UCSD-AML1 (cell line): ENCODE data around the gene WNT8B.
A peak's percentile ranks its signal among the peaks of the same experiment; 100 is the strongest.

Experiments
- DNase-seq: peaks from one replicate; lab custom pipeline; 2025; ENCODE audit not compliant: unreplicated experiment; lab: John Stamatoyannopoulos, UW

The WNT8B gene

GRCh38 chr10:100483876-100484666, 21.3 kb downstream of the WNT8B start:
- no peak for DNase-seq

- no peak for DNase-seq
These were observed 22.6 kb downstream of the WNT8B start for GRCh38 chr10:100485366-100485765.

GRCh38 chr10:100485801-100486495, 23.1 kb downstream of the WNT8B start:
- no peak for DNase-seq

GRCh38 chr10:100487529-100487928, 24.7 kb downstream of the WNT8B start:
- DNase-seq, result no peak

GRCh38 chr10:100489396-100489795, 26.6 kb downstream of the WNT8B start:
- DNase-seq, result no peak

- DNase-seq, result no peak
These were observed 27.7 kb downstream of the WNT8B start for GRCh38 chr10:100490531-100490930.

- DNase-seq, result no peak
These were observed 33.8 kb downstream of the WNT8B start for GRCh38 chr10:100496567-100496966.

- no peak for DNase-seq
These were observed 35.2 kb downstream of the WNT8B start for GRCh38 chr10:100498059-100498458.

- no peak for DNase-seq
These were observed 38.6 kb downstream of the WNT8B start for GRCh38 chr10:100501423-100501822.

GRCh38 chr10:100502926-100503494, 40.2 kb downstream of the WNT8B start:
- DNase-seq, result no peak

- no peak for DNase-seq
These were observed 41.3 kb downstream of the WNT8B start for GRCh38 chr10:100504096-100504495.

- no peak for DNase-seq
These were observed 42.4 kb downstream of the WNT8B start for GRCh38 chr10:100505164-100505563.

- DNase-seq, result no peak
These were observed 44.0 kb downstream of the WNT8B start for GRCh38 chr10:100506596-100507356.

GRCh38 chr10:100507357-100507732, 44.5 kb downstream of the WNT8B start:
- no peak for DNase-seq

GRCh38 chr10:100508266-100508665, 45.5 kb downstream of the WNT8B start:
- no peak for DNase-seq

- DNase-seq, result no peak
These were observed 45.9 kb downstream of the WNT8B start for GRCh38 chr10:100508691-100509150.

- peak; percentile 33 for DNase-seq
These were observed 46.5 kb downstream of the WNT8B start for GRCh38 chr10:100509241-100509840.

- no peak for DNase-seq
These were observed 47.9 kb downstream of the WNT8B start for GRCh38 chr10:100510533-100511308.

GRCh38 chr10:100515612-100516011, 52.8 kb downstream of the WNT8B start:
- DNase-seq, result no peak

- no peak for DNase-seq
These were observed 54.0 kb downstream of the WNT8B start for GRCh38 chr10:100516847-100517246.
